Neural cell (in vitro differentiated cells): ENCODE measurements around the gene LRRC74A. TPM values are rescaled to one million over a fixed set of nuclear protein-coding genes. Genes with fewer than 3 reads are reported as not detected.

Experiments
- H2AFZ ChIP-seq: fragments of 200-600, 300-800 bp; sonication (generic), shearing (Covaris generic); 2 replicates; pipeline ENCODE4 v1.6.0; 2014; ENCODE audit warnings: low read depth, mild to moderate bottlenecking, antibody characterized with exemption, low read length, moderate library complexity
- H3F3A ChIP-seq: fragments of 200-600 bp; shearing (Covaris generic); 2 replicates; pipeline ENCODE4 v1.6.1; 2016; ENCODE audit warnings: mild to moderate bottlenecking, moderate library complexity, mixed read lengths, antibody characterized with exemption, low read length; ENCODE audit not compliant: insufficient read depth, poor library complexity, severe bottlenecking
- H3K27ac ChIP-seq: fragments of 200-600, 300-800 bp; sonication (generic), shearing (Covaris generic); 2 replicates; pipeline ENCODE4 v1.5.1; 2014; ENCODE audit warnings: mild to moderate bottlenecking, low read length, moderate library complexity
- H3K27me3 ChIP-seq: fragments of 300-800, 200-600 bp; sonication (generic), shearing (Covaris generic); 2 replicates; pipeline ENCODE4 v1.6.0; 2014; ENCODE audit warnings: mild to moderate bottlenecking, low read depth, low read length, moderate library complexity; ENCODE audit not compliant: insufficient read depth
- H3K36me3 ChIP-seq: fragments of 300-800, 200-600 bp; sonication (generic), shearing (Covaris generic); 2 replicates; pipeline ENCODE4 v1.5.1; 2014; ENCODE audit warnings: mild to moderate bottlenecking, antibody characterized with exemption, low read length, moderate library complexity; ENCODE audit not compliant: insufficient read depth
- H3K4me2 ChIP-seq: fragments of 300-800, 200-600 bp; sonication (generic), shearing (Covaris generic); 2 replicates; pipeline ENCODE4 v1.6.0; 2014; ENCODE audit warnings: mild to moderate bottlenecking, low read length
- H3K4me3 ChIP-seq: fragments of 300-800, 200-600 bp; sonication (generic), shearing (Covaris generic); 2 replicates; pipeline ENCODE4 v1.5.1; 2014; ENCODE audit warnings: mild to moderate bottlenecking, low read length, moderate library complexity
- H3K79me2 ChIP-seq: fragments of 200-600 bp; shearing (Covaris generic); replicated peaks from 2 replicates; pipeline ENCODE4 v1.6.0; 2014; ENCODE audit warnings: mild to moderate bottlenecking, low read length, moderate library complexity; ENCODE audit not compliant: insufficient read depth
- H3K9ac ChIP-seq: fragments of 300-800, 200-600 bp; sonication (generic), shearing (Covaris generic); 2 replicates; pipeline ENCODE4 v1.6.1; 2016; ENCODE audit warnings: mild to moderate bottlenecking, low read length, mixed read lengths
- H3K9me2 ChIP-seq: fragments of 200-600 bp; shearing (Covaris generic); 2 replicates; pipeline ENCODE4 v1.6.1; 2016; ENCODE audit warnings: mild to moderate bottlenecking, low read length, mixed read lengths; ENCODE audit not compliant: insufficient read depth
- H3K9me3 ChIP-seq: fragments of 200-600, 300-800 bp; sonication (generic), shearing (Covaris generic); 2 replicates; pipeline ENCODE4 v1.6.1; 2016; ENCODE audit warnings: mild to moderate bottlenecking, mixed run types, low read length, moderate library complexity, mixed read lengths
- H4K20me1 ChIP-seq: fragments of 200-600 bp; shearing (Covaris generic); 2 replicates; pipeline ENCODE4 v1.6.1; 2016; ENCODE audit warnings: mild to moderate bottlenecking, mixed run types; ENCODE audit not compliant: insufficient read depth
- CTCF ChIP-seq: fragments of 450-650 bp; IDR thresholded peaks from 2 replicates; pipeline ENCODE4 v1.5.1; 2014; ENCODE audit warnings: antibody characterized with exemption, mild to moderate bottlenecking, moderate library complexity; ENCODE audit not compliant: poor library complexity, severe bottlenecking
- EZH2 ChIP-seq: fragments of 200-600, 300-800 bp; shearing (Covaris generic), sonication (generic); IDR thresholded peaks from 2 replicates; pipeline ENCODE4 v1.6.1; 2014; ENCODE audit warnings: antibody characterized with exemption, low read length, borderline replicate concordance, mild to moderate bottlenecking; ENCODE audit not compliant: insufficient read depth, poor library complexity, severe bottlenecking
- MXI1 ChIP-seq: fragments of 450-650 bp; conservative IDR thresholded peaks from 2 replicates; pipeline ENCODE4 v1.6.1; 2014; ENCODE audit warnings: antibody characterized with exemption, mild to moderate bottlenecking; ENCODE audit not compliant: poor library complexity, severe bottlenecking
- POLR2AphosphoS5 ChIP-seq: IDR thresholded peaks from 2 replicates; pipeline ENCODE4 v1.6.1; 2012
- RAD21 ChIP-seq: fragments of 450-650 bp; conservative IDR thresholded peaks from 2 replicates; pipeline ENCODE4 v1.6.1; 2014; ENCODE audit warnings: antibody characterized with exemption, mild to moderate bottlenecking, moderate library complexity
- REST ChIP-seq: IDR thresholded peaks from 2 replicates; pipeline ENCODE4 v1.6.1; 2012; ENCODE audit warnings: borderline replicate concordance
- SMC3 ChIP-seq: fragments of 450-650 bp; conservative IDR thresholded peaks from 2 replicates; pipeline ENCODE4 v1.6.1; 2014; ENCODE audit warnings: antibody characterized with exemption, mild to moderate bottlenecking, moderate library complexity; ENCODE audit not compliant: poor library complexity
- TAF1 ChIP-seq: IDR thresholded peaks from 2 replicates; pipeline ENCODE4 v1.6.1; 2012; ENCODE audit warnings: low read depth
- polyA plus RNA-seq: library from polyadenylated mRNA; depleted of rRNA; stranded (reverse); fragments of >200 nt; gene quantifications from 2 replicates; pipeline ENCODE4 v1.2.3, GENCODE V29; 2014

Gene LRRC74A
- polyA plus RNA-seq, 1 donor from 2014 or later, result not detected

- no peak overlapping the region for H3K4me3 ChIP-seq
- no peak overlapping the region for H3K4me2 ChIP-seq
- no peak overlapping the region for H3K9ac ChIP-seq
- H3K9me2 ChIP-seq, result no peaks in the 10 kb centered on the region
- H2AFZ ChIP-seq, result no peak overlapping the region
- H3K27me3 ChIP-seq, result no peaks in the 10 kb centered on the region
- no peaks in the 10 kb centered on the region for H4K20me1 ChIP-seq
- TF ChIP-seq RAD21 (no peak), POLR2AphosphoS5 (peak; percentile 32)
- no peaks in the 10 kb centered on the region for H3K79me2 ChIP-seq
- H3K9me3 ChIP-seq, result no peaks in the 10 kb centered on the region
- no peaks in the 10 kb centered on the region for H3K36me3 ChIP-seq
- no peak overlapping the region for H3K27ac ChIP-seq
- H3F3A ChIP-seq, result no peaks in the 10 kb centered on the region
These were observed 43.9 kb upstream of the LRRC74A start for GRCh38 chr14:76782115-76782884.

GRCh38 chr14:76782885-76783566 is 43.2 kb upstream of the LRRC74A start:
- H3K9me2 ChIP-seq, result no peaks in the 10 kb centered on the region
- no peak overlapping the region for H2AFZ ChIP-seq
- H3K9me3 ChIP-seq, result no peaks in the 10 kb centered on the region
- H3K79me2 ChIP-seq, result no peaks in the 10 kb centered on the region
- H3K36me3 ChIP-seq, result no peaks in the 10 kb centered on the region
- H3K4me3 ChIP-seq, result no peak overlapping the region
- no peak overlapping the region for H3K4me2 ChIP-seq
- H3K27me3 ChIP-seq, result no peaks in the 10 kb centered on the region
- no peak overlapping the region for H3K27ac ChIP-seq
- no peak overlapping the region for H3K9ac ChIP-seq
- TF ChIP-seq EZH2 (no peak), MXI1 (no peak), SMC3 (no peak), CTCF (no peak)
- no peaks in the 10 kb centered on the region for H4K20me1 ChIP-seq
- no peaks in the 10 kb centered on the region for H3F3A ChIP-seq

GRCh38 chr14:76784266-76784874 is 41.8 kb upstream of the LRRC74A start:
- Histone ChIP-seq H3K9me3 (no peaks in the 10 kb centered on the region), H3K27me3 (no peaks in the 10 kb centered on the region), H3K4me3 (no peak overlapping the region), H4K20me1 (no peaks in the 10 kb centered on the region), H3K9ac (no peak overlapping the region), H2AFZ (no peak overlapping the region), H3K27ac (no peak overlapping the region), H3K36me3 (no peaks in the 10 kb centered on the region), H3K79me2 (no peaks in the 10 kb centered on the region), H3K4me2 (no peak overlapping the region), H3K9me2 (no peaks in the 10 kb centered on the region), H3F3A (no peaks in the 10 kb centered on the region)
- no peak for TF ChIP-seq CTCF
- TF ChIP-seq EZH2, result no peak
- no peak for TF ChIP-seq TAF1
- TF ChIP-seq REST, result no peak
